PC-9 (cell line): ENCODE measurements around the gene CFAP92.

Source experiments
- EZH2 ChIP-seq: fragments of 200-600 bp; sonication (generic); IDR thresholded peaks from 2 replicates; pipeline ENCODE4 v1.8.0; 2017; ENCODE audit warnings: antibody characterized with exemption, low read depth
- TF ChIP-seq, protein P1 (sequence below): fragments of 200-600 bp; sonication (generic); conservative IDR thresholded peaks from 2 replicates; pipeline ENCODE4 v1.6.1; 2017; ENCODE audit warnings: mixed run types, antibody characterized with exemption, mild to moderate bottlenecking, moderate library complexity

DNA sequence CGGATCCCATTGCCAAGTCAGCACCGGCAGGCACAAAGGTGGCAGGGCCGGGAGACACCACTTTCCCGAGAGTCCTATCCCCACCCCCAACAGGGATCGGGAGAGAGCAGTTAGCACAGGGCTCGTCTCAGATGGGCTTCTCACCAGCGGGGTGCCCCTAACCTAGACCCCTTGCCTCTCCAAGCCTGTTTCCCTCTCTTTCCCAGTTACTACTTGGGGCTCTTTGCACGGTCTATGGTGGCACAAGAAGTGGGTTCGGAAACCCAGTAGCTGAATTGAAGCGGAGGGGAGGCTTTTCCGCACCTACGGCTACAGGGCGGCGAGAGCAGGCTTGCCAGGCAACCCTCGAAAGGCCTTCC is 6.8 kb upstream of the CFAP92 start:
- TF ChIP-seq EZH2: no peak
- TF ChIP-seq, protein P1, sequence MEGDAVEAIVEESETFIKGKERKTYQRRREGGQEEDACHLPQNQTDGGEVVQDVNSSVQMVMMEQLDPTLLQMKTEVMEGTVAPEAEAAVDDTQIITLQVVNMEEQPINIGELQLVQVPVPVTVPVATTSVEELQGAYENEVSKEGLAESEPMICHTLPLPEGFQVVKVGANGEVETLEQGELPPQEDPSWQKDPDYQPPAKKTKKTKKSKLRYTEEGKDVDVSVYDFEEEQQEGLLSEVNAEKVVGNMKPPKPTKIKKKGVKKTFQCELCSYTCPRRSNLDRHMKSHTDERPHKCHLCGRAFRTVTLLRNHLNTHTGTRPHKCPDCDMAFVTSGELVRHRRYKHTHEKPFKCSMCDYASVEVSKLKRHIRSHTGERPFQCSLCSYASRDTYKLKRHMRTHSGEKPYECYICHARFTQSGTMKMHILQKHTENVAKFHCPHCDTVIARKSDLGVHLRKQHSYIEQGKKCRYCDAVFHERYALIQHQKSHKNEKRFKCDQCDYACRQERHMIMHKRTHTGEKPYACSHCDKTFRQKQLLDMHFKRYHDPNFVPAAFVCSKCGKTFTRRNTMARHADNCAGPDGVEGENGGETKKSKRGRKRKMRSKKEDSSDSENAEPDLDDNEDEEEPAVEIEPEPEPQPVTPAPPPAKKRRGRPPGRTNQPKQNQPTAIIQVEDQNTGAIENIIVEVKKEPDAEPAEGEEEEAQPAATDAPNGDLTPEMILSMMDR: no peak
